ENCODE results near the gene SPTBN1.

DNA sequence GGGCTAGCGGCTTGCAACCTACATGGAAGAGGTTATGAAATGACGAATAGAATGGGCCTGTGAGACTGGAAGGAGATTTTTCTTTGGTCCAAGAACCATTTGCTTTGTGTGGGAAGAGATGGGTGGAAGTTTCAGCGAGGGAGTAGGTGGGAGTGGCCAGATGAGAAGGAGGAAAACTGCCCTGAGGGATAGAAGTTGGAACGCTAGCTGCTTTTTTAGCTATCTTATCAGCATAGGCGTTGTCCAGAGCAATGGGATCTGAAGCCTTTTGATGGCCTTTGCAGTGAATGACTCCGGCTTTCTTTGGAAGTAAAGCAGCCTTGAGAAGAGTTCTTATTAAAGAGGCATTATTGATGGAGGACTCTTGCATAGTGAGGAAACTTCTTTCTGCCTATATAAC, 52.4 kb downstream of the SPTBN1 start:
- TF ChIP-seq ZFP90 (CRISPR knock-in tag; IDR thresholded peaks at IDR 0.05; ENCODE audit: borderline replicate concordance) (no peak), POLR2A (IDR thresholded peaks at IDR 0.05; ENCODE audit: insufficient read depth in 1 of 2, low read depth in 2 of 2, low read length in 2 of 2) (no peak), CREM (IDR thresholded peaks at IDR 0.05) (no peak), CREM (CRISPR knock-in tag; IDR thresholded peaks at IDR 0.05) (no peak), ZZZ3 (CRISPR knock-in tag; IDR thresholded peaks at IDR 0.05; ENCODE audit: borderline replicate concordance) (no peak), FOXA3 (CRISPR knock-in tag; IDR thresholded peaks at IDR 0.05) (no peak), ZNF75D (CRISPR knock-in tag; IDR thresholded peaks at IDR 0.05; ENCODE audit: borderline replicate concordance) (no peak), ZFP36L2 (CRISPR knock-in tag; IDR thresholded peaks at IDR 0.05) (no peak), BORCS8-MEF2B (CRISPR knock-in tag; IDR thresholded peaks at IDR 0.05) (no peak), RFXANK (CRISPR knock-in tag; IDR thresholded peaks at IDR 0.05) (no peak), MXI1 (IDR thresholded peaks at IDR 0.05; ENCODE audit: borderline replicate concordance, low read depth, low read length) (no peak), ZNF550 (CRISPR knock-in tag; IDR thresholded peaks at IDR 0.05; ENCODE audit: borderline replicate concordance) (no peak)
- TF ChIP-seq, protein P1, sequence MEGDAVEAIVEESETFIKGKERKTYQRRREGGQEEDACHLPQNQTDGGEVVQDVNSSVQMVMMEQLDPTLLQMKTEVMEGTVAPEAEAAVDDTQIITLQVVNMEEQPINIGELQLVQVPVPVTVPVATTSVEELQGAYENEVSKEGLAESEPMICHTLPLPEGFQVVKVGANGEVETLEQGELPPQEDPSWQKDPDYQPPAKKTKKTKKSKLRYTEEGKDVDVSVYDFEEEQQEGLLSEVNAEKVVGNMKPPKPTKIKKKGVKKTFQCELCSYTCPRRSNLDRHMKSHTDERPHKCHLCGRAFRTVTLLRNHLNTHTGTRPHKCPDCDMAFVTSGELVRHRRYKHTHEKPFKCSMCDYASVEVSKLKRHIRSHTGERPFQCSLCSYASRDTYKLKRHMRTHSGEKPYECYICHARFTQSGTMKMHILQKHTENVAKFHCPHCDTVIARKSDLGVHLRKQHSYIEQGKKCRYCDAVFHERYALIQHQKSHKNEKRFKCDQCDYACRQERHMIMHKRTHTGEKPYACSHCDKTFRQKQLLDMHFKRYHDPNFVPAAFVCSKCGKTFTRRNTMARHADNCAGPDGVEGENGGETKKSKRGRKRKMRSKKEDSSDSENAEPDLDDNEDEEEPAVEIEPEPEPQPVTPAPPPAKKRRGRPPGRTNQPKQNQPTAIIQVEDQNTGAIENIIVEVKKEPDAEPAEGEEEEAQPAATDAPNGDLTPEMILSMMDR (CRISPR knock-in tag; IDR thresholded peaks at IDR 0.05), result no peak
- TF ChIP-seq, protein P2, sequence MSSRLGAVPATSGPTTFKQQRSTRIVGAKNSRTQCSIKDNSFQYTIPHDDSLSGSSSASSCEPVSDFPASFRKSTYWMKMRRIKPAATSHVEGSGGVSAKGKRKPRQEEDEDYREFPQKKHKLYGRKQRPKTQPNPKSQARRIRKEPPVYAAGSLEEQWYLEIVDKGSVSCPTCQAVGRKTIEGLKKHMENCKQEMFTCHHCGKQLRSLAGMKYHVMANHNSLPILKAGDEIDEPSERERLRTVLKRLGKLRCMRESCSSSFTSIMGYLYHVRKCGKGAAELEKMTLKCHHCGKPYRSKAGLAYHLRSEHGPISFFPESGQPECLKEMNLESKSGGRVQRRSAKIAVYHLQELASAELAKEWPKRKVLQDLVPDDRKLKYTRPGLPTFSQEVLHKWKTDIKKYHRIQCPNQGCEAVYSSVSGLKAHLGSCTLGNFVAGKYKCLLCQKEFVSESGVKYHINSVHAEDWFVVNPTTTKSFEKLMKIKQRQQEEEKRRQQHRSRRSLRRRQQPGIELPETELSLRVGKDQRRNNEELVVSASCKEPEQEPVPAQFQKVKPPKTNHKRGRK (CRISPR knock-in tag; IDR thresholded peaks at IDR 0.05), result no peak
